Stimulated activated CD8-positive, alpha-beta memory T cell treated with anti-CD3 and anti-CD28 coated beads, Interleukin-7, amount 100 ng/mL, for 4 hours (primary cell): ENCODE measurements around the gene TFF3.

Source experiments
- DNase-seq, 2 donors: peaks; one replicate each; pipeline ENCODE4 v3.0.0-alpha.2; 2020; ENCODE audit warnings: low read depth in 2 of 2

Gene TFF3

DNA sequence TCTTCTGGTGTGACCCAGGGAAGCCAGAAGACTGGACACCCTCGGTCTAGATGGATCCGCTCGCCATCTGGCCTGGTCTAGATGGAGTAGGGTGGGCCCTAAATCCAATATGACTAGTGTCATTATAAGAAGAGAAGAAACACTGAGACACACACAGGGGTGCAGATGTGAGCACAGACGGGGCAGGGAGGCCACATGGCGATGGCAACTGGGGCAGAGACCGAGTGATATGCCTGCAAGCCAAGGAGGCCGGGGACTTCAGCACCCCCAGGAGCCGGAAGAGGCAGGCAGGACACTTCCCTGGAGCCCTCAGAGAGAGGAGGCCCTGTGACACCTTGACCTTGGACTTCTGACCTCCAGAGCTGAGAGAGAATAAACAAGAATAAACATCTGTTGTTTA is 5.6 kb upstream of the TFF3 start:
- DNase-seq, result no peak

- no peak for DNase-seq
Observed at GRCh38 chr21:42319851-42320572, 4.8 kb upstream of the TFF3 start.

- no peak for DNase-seq
Observed at GRCh38 chr21:42319376-42319775, 4.2 kb upstream of the TFF3 start.

DNA sequence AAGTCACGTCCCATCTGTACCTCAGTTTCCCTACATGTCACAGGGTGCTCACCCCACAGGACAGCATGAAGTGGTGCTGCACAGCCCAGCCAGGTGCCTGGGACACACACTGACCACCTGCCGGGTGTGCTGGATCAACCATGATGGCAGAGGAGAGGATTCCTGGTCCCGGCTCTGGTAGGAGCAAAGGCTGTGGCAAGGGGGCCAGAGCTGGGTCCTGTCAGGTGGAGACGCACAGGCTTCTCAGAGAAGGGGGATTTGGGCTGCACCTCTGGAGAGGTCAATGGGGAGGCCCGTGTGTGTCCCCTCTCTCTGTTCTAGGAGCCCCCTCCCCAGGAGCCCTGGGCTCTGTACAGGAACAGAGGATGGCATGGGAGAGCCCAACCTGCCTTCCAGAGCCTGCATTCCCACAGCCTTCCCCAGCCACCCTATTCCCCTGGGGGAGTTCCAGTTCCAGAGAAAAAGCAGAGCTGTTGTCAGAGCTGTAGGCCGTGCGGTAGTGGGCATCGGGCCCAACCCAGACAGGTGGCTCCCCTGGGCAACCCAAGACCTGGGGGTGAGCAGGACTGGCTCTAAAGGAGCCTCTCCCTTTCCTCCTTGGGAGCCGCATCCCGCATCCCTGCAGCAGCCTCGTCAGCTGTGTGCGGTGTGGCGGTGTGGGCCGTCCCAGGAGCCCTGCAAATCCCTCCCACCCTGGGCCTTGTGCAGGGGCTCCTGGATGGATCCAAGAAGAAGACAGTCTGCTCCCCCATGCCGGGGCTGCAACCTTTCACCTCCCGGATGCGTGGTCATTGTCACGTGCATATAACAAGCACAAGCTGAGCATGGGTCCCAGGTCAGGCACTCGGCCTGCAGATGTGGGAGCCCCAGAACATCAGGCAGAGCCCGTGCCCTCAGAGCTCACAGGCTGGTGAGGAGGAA is 2.9 kb upstream of the TFF3 start:
- DNase-seq, result no peak

DNA sequence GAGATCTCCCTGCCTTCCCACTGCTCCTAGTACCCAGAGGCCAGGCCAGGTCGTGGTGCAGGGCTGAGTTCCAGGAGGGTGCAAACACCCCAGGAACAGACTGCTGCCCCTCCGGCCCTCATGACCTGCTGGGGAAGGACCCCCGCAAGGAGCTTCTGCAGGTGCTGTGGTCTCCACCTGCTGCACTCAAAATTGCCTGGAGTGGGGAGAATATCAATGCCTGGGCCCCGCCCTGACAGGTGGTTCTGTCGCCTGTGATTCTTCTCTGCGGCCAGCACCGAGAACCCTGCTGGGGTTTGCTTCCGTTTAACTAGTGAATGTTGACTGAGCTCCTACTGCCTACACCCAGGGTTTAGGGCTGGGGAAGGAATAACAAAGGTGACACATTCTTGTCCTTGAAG is 2.1 kb upstream of the TFF3 start:
- DNase-seq, result no peak

DNA sequence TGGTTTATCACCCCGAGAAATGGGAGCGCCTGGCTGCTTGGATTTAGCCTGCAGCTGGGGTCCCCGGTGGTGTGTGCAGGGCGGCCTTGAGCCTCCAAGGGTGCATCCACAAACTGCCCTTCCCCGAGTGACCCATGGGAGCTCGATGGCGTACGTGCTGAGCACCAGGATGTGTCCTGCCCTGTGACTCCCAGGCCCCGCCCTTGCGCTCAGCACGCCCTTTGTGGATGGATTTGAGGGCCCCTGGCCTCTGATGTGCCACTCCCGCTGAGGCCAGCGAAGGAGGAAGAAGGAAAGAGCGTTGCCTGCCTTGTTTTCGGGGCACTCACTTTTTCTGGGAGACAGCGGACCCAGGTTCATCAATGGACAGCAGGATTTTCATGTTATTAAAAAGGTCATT is 1.7 kb upstream of the TFF3 start:
- no peak for DNase-seq

- no peak for DNase-seq
Observed at GRCh38 chr21:42314616-42315295, 453 bp downstream of the TFF3 start.

DNA sequence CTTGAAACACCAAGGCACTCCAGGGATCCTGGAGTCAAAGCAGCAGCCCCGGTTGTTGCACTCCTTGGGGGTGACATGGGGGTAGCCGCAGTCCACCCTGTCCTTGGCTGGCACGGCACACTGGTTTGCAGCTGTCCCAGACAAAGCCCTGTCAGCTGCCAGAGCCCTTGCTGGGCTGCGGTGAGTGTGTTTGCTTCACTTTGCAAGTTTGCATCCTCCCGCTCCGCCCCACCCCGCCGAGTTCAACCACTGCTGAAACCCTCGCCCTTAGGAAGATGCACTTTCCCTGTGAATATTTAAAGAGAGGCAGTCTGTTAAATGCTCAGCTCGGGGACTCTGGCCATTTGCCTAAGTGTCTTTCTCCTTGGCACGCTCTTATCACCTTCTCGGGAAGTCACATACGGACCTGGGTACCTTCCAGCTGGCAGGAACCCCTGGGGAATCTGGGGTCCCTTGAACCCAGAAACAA is 1.7 kb downstream of the TFF3 start:
- DNase-seq, result no peak

DNA sequence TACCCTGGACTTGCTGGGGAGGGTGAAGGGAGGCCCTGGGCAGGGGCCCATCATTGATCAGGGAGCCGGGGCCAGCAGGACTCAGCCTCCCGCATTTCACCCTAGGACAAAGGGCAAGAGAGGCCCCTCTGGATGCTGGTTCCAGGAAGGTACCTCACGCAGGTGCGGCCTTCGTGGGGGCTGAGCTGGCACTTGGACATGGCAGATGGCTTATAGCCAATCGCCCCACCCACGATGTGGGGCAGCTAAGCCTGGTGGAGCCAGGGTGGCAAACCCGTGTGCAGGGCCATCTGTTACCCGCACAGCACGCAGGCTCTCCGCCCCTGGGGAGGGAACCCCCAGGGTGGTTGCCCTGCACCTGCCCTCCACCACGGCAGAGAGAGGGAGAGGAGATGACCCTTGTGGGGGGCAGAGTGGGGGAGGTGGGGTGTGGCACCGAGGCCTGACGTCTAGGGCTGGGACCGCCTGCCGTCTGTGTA is 2.5 kb downstream of the TFF3 start:
- DNase-seq, result no peak

GRCh38 chr21:42311816-42312625 is 3.2 kb downstream of the TFF3 start:
- no peak for DNase-seq

GRCh38 chr21:42311160-42311559 is 4.0 kb downstream of the TFF3 start:
- DNase-seq, result no peak

GRCh38 chr21:42310411-42311001 is 4.7 kb downstream of the TFF3 start:
- no peak for DNase-seq

DNA sequence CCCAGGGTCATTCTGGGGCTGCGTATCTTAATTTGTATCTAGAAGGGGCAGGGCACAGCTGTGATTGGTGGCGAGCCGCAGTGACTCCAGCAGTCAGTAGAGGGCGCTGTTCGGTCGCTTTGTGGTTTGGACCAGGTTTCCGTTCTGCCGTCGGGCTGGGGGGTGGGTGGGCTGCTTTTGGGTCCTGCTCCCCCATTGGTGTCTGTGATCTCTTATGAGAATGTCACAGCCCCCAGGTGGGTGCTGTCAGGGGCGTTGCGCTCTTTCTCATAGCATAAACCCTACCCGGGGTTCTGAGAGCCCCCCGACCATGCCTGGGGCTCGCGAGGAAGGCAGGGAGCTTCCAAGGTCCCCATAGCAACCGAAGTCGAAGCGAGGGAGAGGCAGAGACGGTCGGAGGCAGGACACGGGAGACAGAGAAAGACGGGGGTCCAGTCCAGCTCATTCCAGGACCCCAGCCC is 5.4 kb downstream of the TFF3 start:
- DNase-seq, result peak; percentile 26

DNA sequence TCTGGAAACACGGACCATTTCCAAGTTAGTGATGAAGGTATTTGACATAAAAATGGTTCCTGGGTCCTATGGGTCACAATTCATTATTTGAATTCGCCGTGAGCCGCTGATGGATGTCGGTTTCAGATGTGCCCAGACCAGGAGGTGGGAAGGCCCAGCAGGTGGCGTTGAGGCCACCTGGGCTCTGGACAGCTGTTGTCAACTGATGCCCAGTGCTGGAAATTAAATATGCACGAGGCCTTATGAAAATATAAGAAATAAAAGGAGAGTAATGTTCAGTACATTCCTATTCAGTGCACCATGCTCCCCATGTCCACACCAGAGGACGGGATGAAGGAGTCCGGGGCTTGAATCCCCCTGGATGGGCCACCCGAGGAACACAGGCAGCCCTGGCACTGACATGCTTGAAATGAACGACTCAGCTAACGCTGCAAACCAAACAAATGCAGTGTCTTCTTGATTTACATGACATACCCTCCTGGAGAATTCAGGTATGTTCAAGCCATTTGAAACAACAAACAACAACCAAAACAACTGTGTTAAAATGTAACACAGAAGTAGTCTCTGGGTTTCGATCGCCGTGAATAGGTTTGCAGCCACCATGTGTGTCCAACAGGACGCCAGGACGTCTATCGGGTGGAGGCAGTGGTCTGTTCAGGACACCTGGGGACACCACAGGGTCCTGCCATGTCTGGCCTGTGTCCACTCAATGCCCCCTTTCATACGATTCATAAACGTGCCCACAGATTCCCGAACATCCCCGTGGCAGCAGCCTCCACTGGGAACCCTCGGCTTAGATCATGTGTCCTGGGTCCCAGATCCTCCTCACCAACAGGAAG is 6.1 kb downstream of the TFF3 start:
- DNase-seq, result no peak

DNA sequence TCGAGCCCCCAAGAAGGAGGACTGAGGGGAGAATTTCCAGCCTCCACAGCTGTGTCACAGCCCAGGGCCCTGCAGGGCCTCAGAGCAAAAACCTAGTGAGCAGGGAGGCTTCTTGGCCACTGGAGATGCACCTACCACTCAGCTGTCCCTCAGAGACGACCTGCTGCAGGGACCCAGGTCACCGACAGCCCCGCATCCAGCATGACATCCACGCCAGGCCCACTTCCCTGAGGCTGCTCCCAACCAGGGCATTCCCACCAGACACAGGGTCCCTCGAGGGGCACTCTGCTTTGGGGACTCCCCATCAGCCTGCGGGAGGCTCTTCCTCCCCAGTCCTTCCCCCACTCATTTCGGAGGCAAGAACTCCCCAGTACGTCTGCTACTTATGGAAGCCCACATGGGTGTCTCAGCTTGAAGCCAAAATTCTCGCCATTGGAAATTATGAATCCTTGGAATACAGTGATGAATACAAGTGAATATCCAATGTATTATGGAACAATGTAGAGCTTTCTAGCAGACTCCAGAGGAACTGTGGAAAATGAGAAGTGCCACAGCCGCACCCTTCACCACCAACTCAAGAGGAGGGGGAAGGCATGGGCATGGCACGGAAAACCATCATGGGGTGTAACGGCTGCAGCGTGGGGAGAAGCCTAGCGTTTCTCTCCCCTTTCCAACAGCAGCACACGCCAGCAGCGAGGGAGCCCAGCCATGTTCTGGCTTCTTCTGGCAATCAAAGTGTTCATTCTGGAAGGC is 6.9 kb downstream of the TFF3 start:
- no peak for DNase-seq

GRCh38 chr21:42307106-42307505 is 8.1 kb downstream of the TFF3 start:
- DNase-seq, result no peak

DNA sequence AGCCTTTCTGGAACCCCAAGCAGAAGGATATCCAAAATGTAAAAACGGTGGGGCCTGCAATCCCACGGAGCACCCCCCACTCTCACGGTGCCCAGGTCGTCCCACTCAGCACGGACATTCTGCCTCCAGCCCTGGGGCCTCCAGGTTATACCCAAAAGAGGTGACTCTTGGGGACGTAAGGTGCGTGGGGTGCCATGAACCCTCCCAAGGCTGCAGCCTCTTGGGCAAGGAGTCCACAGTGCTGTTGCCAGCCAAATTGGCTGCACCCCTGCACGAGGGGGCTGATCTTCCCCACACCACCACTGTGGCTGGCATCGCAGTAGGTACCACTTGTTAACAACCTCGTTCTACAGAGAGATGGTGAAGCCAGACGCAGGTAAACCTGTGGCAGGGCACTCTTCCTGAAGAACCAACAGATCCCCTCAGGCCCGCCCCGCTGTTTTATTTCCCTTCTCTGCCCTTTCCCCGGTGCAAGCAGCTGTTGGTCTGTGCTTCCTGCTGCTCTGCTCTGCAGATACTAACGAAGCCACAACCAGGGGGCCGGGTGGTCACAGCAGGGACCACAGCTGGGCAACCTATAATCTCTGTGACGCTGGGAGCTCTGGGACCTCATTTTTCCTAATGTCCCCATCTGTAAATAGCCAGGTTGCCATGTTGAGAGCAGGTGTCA is 8.7 kb downstream of the TFF3 start:
- no peak for DNase-seq

DNA sequence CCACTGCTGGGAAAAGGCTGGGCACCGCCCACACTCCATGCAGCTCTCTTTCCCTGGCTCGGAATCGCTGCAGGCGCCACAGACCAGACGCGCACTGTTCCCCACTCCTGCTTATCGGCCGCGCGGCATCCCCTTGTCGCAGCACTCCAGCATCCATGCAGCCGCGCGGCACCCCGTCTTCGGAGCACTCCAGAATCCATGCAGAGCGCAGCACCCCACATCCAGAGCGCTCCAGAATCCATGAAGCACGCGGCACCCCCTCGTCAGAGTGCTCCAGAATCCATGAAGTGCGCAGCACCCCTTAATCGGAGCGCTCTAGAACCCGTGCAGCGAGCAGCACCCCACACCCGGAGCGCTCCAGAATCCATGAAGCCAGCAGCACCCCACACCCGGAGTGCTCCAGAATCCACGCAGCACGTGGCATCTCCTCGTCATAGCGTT is 9.5 kb downstream of the TFF3 start:
- no peak for DNase-seq
